A549 (cell line): ENCODE measurements around the gene HAND2. TPM values are rescaled to one million over a fixed set of nuclear protein-coding genes. Genes with fewer than 3 reads are reported as not detected.

Experiments
- ATAC-seq, 2 experiments: fragments of 200-7000 bp in 1 of 2; fragments of >200 bp in 1 of 2; cut with Nextera tagmentation in 1 of 2; cut with Tn5 transposase in 1 of 2; 3 replicates each; pipeline versions ENCODE4 v1.8.0 to v1.9.1; 2018 to 2020; ENCODE audit warnings: mild to moderate bottlenecking in 1 of 2, moderate library complexity in 1 of 2
- CTCF ChIA-PET: fragments of 300-600 bp; sonication (Branson Sonifier 250); formaldehyde crosslinking; extraction: SDS; loops from one replicate; lab custom pipeline; 2021; ENCODE audit warnings: antibody characterized with exemption, inconsistent platforms; lab: Yijun Ruan, JAX
- POLR2A ChIA-PET: fragments of 350-600 bp; formaldehyde crosslinking; extraction: SDS; loops from one replicate; lab custom pipeline; 2021; ENCODE audit warnings: antibody characterized with exemption, inconsistent platforms; lab: Yijun Ruan, JAX
- DNase-seq, 2 experiments: peaks; one replicate each; pipeline versions ENCODE4 v3.0.0 to v3.0.0-alpha.2; 2011 to 2016; ENCODE audit warnings: low read depth in 1 of 2, low spot score in 1 of 2
- FAIRE-seq: peaks from 2 replicates; lab custom pipeline; 2011; peaks lifted over from hg19 to GRCh38; lab: Jason Lieb, UNC
- H3K27ac ChIP-seq, 2 experiments: fragments of >200 bp; sonication (Bioruptor Twin); formaldehyde crosslinking; 3 replicates each; pipeline ENCODE4 v1.5.1; 2016 to 2017
- H3K4me1 ChIP-seq: fragments of >200 bp; sonication (Bioruptor Twin); formaldehyde crosslinking; 3 replicates; pipeline ENCODE4 v1.6.1; 2016
- H3K4me2 ChIP-seq: fragments of >200 bp; sonication (Bioruptor Twin); formaldehyde crosslinking; 3 replicates; pipeline ENCODE4 v1.6.1; 2016
- H3K4me3 ChIP-seq: fragments of >200 bp; sonication (Bioruptor Twin); formaldehyde crosslinking; 3 replicates; pipeline ENCODE4 v1.5.1; 2016
- H3K9me3 ChIP-seq: fragments of >200 bp; sonication (Bioruptor Twin); formaldehyde crosslinking; 3 replicates; pipeline ENCODE4 v1.6.1; 2016
- CBX8 ChIP-seq: fragments of 200-600 bp; sonication (generic); IDR thresholded peaks from 2 replicates; pipeline ENCODE4 v1.6.1; 2016
- EHMT2 ChIP-seq: fragments of 200-600 bp; sonication (generic); IDR thresholded peaks from 2 replicates; pipeline ENCODE4 v1.6.1; 2016; ENCODE audit warnings: antibody characterized with exemption, low read depth, mild to moderate bottlenecking, moderate library complexity
- ELK1 ChIP-seq: fragments of 150-350 bp; IDR thresholded peaks from 2 replicates; pipeline ENCODE4 v1.6.1; 2014; ENCODE audit warnings: low read depth, mild to moderate bottlenecking, low read length
- EP300 ChIP-seq, 2 experiments: fragments of >200 bp; sonication (Bioruptor Twin); formaldehyde crosslinking; IDR thresholded peaks; 2 replicates in 1 of 2; 3 replicates in 1 of 2; pipeline ENCODE4 v1.6.1; 2016 to 2017
- ESRRA ChIP-seq: fragments of 150-350 bp; IDR thresholded peaks from 2 replicates; pipeline ENCODE4 v1.6.1; 2014; ENCODE audit warnings: mild to moderate bottlenecking, low read length, borderline replicate concordance
- FOSL2 ChIP-seq, 2 experiments: fragments of 450-650 bp in 1 of 2; fragments of >200 bp in 1 of 2; sonication (Bioruptor Twin) in 1 of 2; formaldehyde crosslinking; IDR thresholded peaks; 2 replicates each; pipeline versions ENCODE4 v1.5.0 to v1.6.1; 2016 to 2020; ENCODE audit warnings: mild to moderate bottlenecking in 1 of 2, moderate library complexity in 1 of 2
- HEYL ChIP-seq: fragments of 250-450 bp; sonication (Bioruptor Pico); IDR thresholded peaks from 2 replicates; pipeline ENCODE4 v1.8.0; 2021; ENCODE audit warnings: mild to moderate bottlenecking, moderate library complexity
- HMGXB4 ChIP-seq: fragments of 250-450 bp; sonication (Bioruptor Pico); IDR thresholded peaks from 2 replicates; pipeline ENCODE4 v1.5.0; 2021; ENCODE audit warnings: mild to moderate bottlenecking, moderate library complexity, borderline replicate concordance
- HOXB13 ChIP-seq: fragments of 250-450 bp; sonication (Bioruptor Pico); IDR thresholded peaks from 2 replicates; pipeline ENCODE4 v1.5.0; 2020; ENCODE audit warnings: low read depth, mild to moderate bottlenecking, moderate library complexity
- JUN ChIP-seq, 2 experiments: fragments of >200 bp; sonication (Bioruptor Twin); formaldehyde crosslinking; IDR thresholded peaks; 2 replicates in 1 of 2; 3 replicates in 1 of 2; pipeline ENCODE4 v1.6.1; 2016 to 2017
- MYC ChIP-seq: IDR thresholded peaks from 2 replicates; pipeline ENCODE4 v1.6.1; 2012; ENCODE audit warnings: mild to moderate bottlenecking, inconsistent platforms, low read length, improper control_type of control experiment, borderline replicate concordance
- RARB ChIP-seq: fragments of 250-450 bp; sonication (Bioruptor Pico); IDR thresholded peaks from 2 replicates; pipeline ENCODE4 v1.8.0; 2021; ENCODE audit warnings: mild to moderate bottlenecking, moderate library complexity
- RCOR1 ChIP-seq: fragments of 150-350 bp; IDR thresholded peaks from 2 replicates; pipeline ENCODE4 v1.6.1; 2014; ENCODE audit warnings: antibody characterized with exemption, low read length, low read depth
- REST ChIP-seq: fragments of 200-600 bp; sonication (generic); IDR thresholded peaks from 2 replicates; pipeline ENCODE4 v1.6.1; 2016; ENCODE audit warnings: antibody characterized with exemption, mild to moderate bottlenecking, moderate library complexity
- ZC3H11A ChIP-seq: fragments of 450-650 bp; IDR thresholded peaks from 2 replicates; pipeline ENCODE4 v1.6.1; 2014; ENCODE audit warnings: antibody characterized with exemption, mild to moderate bottlenecking
- ZFP36 ChIP-seq: fragments of 450-650 bp; IDR thresholded peaks from 2 replicates; pipeline ENCODE4 v1.6.1; 2014; ENCODE audit warnings: borderline replicate concordance; ENCODE audit not compliant: partially characterized antibody
- ZNF302 ChIP-seq: fragments of 250-450 bp; sonication (Bioruptor Pico); IDR thresholded peaks from 2 replicates; pipeline ENCODE4 v1.9.0; 2021; ENCODE audit warnings: inconsistent platforms, mild to moderate bottlenecking, moderate library complexity
- ZSCAN20 ChIP-seq: fragments of 250-450 bp; sonication (Bioruptor Pico); IDR thresholded peaks from 2 replicates; pipeline ENCODE4 v1.8.0; 2022; ENCODE audit warnings: mild to moderate bottlenecking, moderate library complexity
- WGBS: methylation state at CpG from one replicate; pipeline ENCODE4 v1.1.6; 2017; ENCODE audit errors: missing lambda C conversion rate; 5-methylcytosine and 5-hydroxymethylcytosine counted together
- polyA plus RNA-seq, 4 experiments: library from polyadenylated mRNA; depleted of rRNA in 3 of 4; stranded (reverse); fragments of >200 nt; fragmentation: RNase III in 1 of 4; extraction: RNeasy Plus Mini Kit Qiagen cat#74134 plus additional on column Dnase treatment in 1 of 4; gene quantifications; 2 replicates in 3 of 4; 3 replicates in 1 of 4; pipeline ENCODE4 v1.2.3, GENCODE V29; 2011 to 2017
- TF ChIP-seq, protein P1 (sequence below): fragments of >200 bp; sonication (Bioruptor Twin); formaldehyde crosslinking; IDR thresholded peaks from 2 replicates; pipeline ENCODE4 v1.6.1; 2016

The HAND2 gene
- polyA plus RNA-seq, 2 of the 4 experiments (the other 2 are of a cell fraction): 0.44 to 0.63 TPM

DNA sequence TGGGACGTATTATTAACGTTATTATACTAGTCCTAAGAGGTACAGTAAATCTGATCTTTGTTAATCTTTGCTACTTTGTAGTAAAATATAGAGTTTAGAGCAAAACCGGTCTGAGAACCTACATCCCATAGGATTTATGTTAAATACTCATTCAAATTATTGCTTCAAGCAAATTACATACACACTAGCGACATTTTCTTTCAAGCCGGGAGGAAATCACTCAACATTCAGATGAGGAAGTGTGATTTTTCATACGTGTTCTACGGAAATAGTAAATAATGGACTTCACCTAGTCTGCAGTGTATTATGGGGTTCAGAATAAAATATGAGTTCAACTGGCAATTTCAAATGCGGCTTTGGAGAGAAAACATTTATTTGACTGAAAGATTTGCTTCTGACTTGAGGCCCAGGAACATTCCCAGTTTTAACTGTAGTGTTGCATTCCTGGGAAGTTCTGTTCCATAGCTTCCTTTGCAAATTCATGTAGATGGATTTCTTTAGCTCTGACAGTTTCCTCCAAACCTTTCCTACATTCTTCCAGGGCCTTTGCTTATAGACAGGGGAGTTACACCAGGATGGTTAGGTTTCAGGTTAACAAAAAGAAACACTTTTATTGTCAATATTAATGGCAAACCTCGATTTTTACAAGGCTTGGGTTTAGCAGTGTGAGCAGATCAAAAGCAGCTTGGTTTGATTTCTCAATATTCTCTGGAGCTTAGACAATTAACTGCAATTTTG lies 5.3 kb upstream of the HAND2 start (continued):
- TF ChIP-seq ESRRA: no peak
- TF ChIP-seq RARB (CRISPR knock-in tag): no peak
- TF ChIP-seq REST: no peak

- FAIRE-seq: no peak
- no peak overlapping the region for H3K27ac ChIP-seq
- no peak overlapping the region for H3K4me3 ChIP-seq
- ATAC-seq: no peak
- no peak for DNase-seq
- ChIA-PET CTCF (no interaction called here), POLR2A (no interaction called here)
- no peaks in the 10 kb centered on the region for H3K9me3 ChIP-seq
- H3K4me1 ChIP-seq: peaks cover 2% of the 10 kb centered on the region; the same call in 1 of the 3 replicates
- 75% methylated on average over 1 of the region's 1 CpG for WGBS
- TF ChIP-seq ELK1 (no peak), FOSL2 (IDR thresholded peaks at IDR 0.05) (no peak), FOSL2 (CRISPR knock-in tag; IDR thresholded peaks at IDR 0.05) (no peak), RCOR1 (no peak), JUN (IDR thresholded peaks at IDR 0.05) (no peak), ZSCAN20 (CRISPR knock-in tag) (no peak), HMGXB4 (CRISPR knock-in tag) (no peak), ZNF302 (CRISPR knock-in tag) (no peak), ZC3H11A (no peak), EP300 (IDR thresholded peaks at IDR 0.05) (no peak), CBX8 (no peak), MYC (no peak), ZFP36 (no peak)
- H3K4me2 ChIP-seq: no peak overlapping the region
These were observed 4.4 kb upstream of the HAND2 start for GRCh38 chr4:173534434-173534833.

- Histone ChIP-seq H3K27ac (no peak overlapping the region), H3K9me3 (no peaks in the 10 kb centered on the region), H3K4me1 (peaks cover 2% of the 10 kb centered on the region; the same call in 1 of the 3 replicates), H3K4me2 (no peak overlapping the region), H3K4me3 (no peak overlapping the region)
- no peak for FAIRE-seq
- 29% methylated on average over 4 of the region's 4 CpGs for WGBS
- ATAC-seq: no peak
- DNase-seq: no peak
- no peak for TF ChIP-seq EHMT2
- no peak for TF ChIP-seq HOXB13
- TF ChIP-seq, protein P1, sequence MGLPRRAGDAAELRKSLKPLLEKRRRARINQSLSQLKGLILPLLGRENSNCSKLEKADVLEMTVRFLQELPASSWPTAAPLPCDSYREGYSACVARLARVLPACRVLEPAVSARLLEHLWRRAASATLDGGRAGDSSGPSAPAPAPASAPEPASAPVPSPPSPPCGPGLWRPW: no peak
- TF ChIP-seq HEYL: no peak
- ChIA-PET CTCF (no interaction called here), POLR2A (no interaction called here)
These were observed 2.9 kb upstream of the HAND2 start for GRCh38 chr4:173532725-173533511.
